ENCODE data around the gene TRAF3. TPM values are rescaled to one million over a fixed set of nuclear protein-coding genes. Genes with fewer than 3 reads are reported as not detected.

TRAF3 gene, protein sequence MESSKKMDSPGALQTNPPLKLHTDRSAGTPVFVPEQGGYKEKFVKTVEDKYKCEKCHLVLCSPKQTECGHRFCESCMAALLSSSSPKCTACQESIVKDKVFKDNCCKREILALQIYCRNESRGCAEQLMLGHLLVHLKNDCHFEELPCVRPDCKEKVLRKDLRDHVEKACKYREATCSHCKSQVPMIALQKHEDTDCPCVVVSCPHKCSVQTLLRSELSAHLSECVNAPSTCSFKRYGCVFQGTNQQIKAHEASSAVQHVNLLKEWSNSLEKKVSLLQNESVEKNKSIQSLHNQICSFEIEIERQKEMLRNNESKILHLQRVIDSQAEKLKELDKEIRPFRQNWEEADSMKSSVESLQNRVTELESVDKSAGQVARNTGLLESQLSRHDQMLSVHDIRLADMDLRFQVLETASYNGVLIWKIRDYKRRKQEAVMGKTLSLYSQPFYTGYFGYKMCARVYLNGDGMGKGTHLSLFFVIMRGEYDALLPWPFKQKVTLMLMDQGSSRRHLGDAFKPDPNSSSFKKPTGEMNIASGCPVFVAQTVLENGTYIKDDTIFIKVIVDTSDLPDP
- total RNA-seq: 26.3 and 26.6 TPM in 2 replicates
- long read RNA-seq, full-length matches to known transcripts: 3 of 12 reads
- long read RNA-seq, partial matches to known transcripts: 2 of 12 reads
- long read RNA-seq, other reads (novel, unspliced or antisense): 7 of 12 reads

- Mint-ChIP-seq H3K27me3 (no peaks in the 10 kb centered on the region), H3K36me3 (ENCODE audit: insufficient read depth) (no peaks in the 10 kb centered on the region), H3K27ac (peak within 1 kb of the TSS; percentile 79), H3K9me3 (ENCODE audit: low read depth) (no peaks in the 10 kb centered on the region), H3K4me1 (ENCODE audit: low read depth) (peaks cover 20% of the 10 kb centered on the region), H3K4me3 (ENCODE audit: low read depth) (peak within 1 kb of the TSS; percentile 80)
- DNase-seq (ENCODE audit: low spot score, unreplicated experiment): peak; percentile 33
- TF ChIP-seq, protein P1, sequence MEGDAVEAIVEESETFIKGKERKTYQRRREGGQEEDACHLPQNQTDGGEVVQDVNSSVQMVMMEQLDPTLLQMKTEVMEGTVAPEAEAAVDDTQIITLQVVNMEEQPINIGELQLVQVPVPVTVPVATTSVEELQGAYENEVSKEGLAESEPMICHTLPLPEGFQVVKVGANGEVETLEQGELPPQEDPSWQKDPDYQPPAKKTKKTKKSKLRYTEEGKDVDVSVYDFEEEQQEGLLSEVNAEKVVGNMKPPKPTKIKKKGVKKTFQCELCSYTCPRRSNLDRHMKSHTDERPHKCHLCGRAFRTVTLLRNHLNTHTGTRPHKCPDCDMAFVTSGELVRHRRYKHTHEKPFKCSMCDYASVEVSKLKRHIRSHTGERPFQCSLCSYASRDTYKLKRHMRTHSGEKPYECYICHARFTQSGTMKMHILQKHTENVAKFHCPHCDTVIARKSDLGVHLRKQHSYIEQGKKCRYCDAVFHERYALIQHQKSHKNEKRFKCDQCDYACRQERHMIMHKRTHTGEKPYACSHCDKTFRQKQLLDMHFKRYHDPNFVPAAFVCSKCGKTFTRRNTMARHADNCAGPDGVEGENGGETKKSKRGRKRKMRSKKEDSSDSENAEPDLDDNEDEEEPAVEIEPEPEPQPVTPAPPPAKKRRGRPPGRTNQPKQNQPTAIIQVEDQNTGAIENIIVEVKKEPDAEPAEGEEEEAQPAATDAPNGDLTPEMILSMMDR (IDR thresholded peaks at IDR 0.05; ENCODE audit: unreplicated experiment): no peak
Observed at GRCh38 chr14:102776761-102777710, at the start of gene TRAF3. TRAF3 (plus strand) TSS chr14:102777449; CDS start chr14:102870202, 92,753 bp downstream.

- Mint-ChIP-seq H3K27ac (no peak overlapping the region), H3K36me3 (ENCODE audit: insufficient read depth) (peaks cover 31% of the 10 kb centered on the region)
Observed at GRCh38 chr14:102728501-102728900, 48.7 kb upstream of the TRAF3 start.

DNA sequence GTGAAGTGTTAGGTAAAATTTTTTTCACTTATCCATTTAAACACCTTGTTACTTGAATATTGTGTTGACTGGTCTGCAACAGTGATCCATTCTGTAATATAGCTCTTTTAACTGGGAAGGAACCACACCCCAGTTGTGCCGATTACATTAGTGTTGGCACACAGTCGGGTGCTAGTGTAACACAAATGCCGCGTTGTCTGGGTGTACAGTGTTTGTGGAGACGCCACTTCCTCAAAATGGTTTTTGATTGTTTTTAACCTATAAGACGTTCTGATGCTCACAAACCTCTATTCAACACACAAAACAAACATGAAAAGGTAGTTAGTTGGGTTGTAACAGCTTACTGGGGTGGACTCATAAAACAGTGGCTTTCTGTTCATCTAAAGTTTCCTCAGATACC, 48.0 kb upstream of the TRAF3 start:
- H3K27me3 Mint-ChIP-seq: no peaks in the 10 kb centered on the region
- DNase-seq (ENCODE audit: low spot score, unreplicated experiment): no peak
- no peak overlapping the region for H3K4me3 Mint-ChIP-seq (ENCODE audit: low read depth)
- no peaks in the 10 kb centered on the region for H3K9me3 Mint-ChIP-seq (ENCODE audit: low read depth)
- TF ChIP-seq, protein P1 (IDR thresholded peaks at IDR 0.05; ENCODE audit: unreplicated experiment): no peak
- H3K27ac Mint-ChIP-seq: no peak overlapping the region
- H3K4me1 Mint-ChIP-seq (ENCODE audit: low read depth): peaks cover 10% of the 10 kb centered on the region
- peaks cover 25% of the 10 kb centered on the region for H3K36me3 Mint-ChIP-seq (ENCODE audit: insufficient read depth)

More at GRCh38 chr14:102728501-102728900, 48.7 kb upstream of the TRAF3 start:
- no peaks in the 10 kb centered on the region for H3K27me3 Mint-ChIP-seq
- DNase-seq (ENCODE audit: low spot score, unreplicated experiment): no peak
- no peak overlapping the region for H3K4me3 Mint-ChIP-seq (ENCODE audit: low read depth)
- no peaks in the 10 kb centered on the region for H3K9me3 Mint-ChIP-seq (ENCODE audit: low read depth)
- TF ChIP-seq, protein P1 (IDR thresholded peaks at IDR 0.05; ENCODE audit: unreplicated experiment): no peak
- peaks cover 10% of the 10 kb centered on the region for H3K4me1 Mint-ChIP-seq (ENCODE audit: low read depth)

GRCh38 chr14:102729825-102730224, 47.4 kb upstream of the TRAF3 start:
- Mint-ChIP-seq H3K36me3 (ENCODE audit: insufficient read depth) (peaks cover 21% of the 10 kb centered on the region), H3K4me3 (ENCODE audit: low read depth) (no peak overlapping the region), H3K9me3 (ENCODE audit: low read depth) (no peaks in the 10 kb centered on the region), H3K27me3 (no peaks in the 10 kb centered on the region), H3K27ac (no peak overlapping the region), H3K4me1 (ENCODE audit: low read depth) (peaks cover 13% of the 10 kb centered on the region)
- DNase-seq (ENCODE audit: low spot score, unreplicated experiment): no peak
- TF ChIP-seq, protein P1 (IDR thresholded peaks at IDR 0.05; ENCODE audit: unreplicated experiment): no peak
